Sciatic nerve (tissue), 2 donors: ENCODE results near the gene TMOD1. TPM values are rescaled to one million over a fixed set of nuclear protein-coding genes. Genes with fewer than 3 reads are reported as not detected.

Experiments
- ATAC-seq: fragments of 200-7000 bp; cut with Tn5 transposase; one replicate; pipeline ENCODE4 v1.9.1; 2020; ENCODE audit warnings: mild to moderate bottlenecking, moderate library complexity
- DNase-seq: peaks from one replicate; pipeline ENCODE4 v3.0.0-alpha.2; 2020; ENCODE audit warnings: low spot score
- intact Hi-C: fragments of 100-400 bp; cut with DNase I; formaldehyde crosslinking; loops from one replicate; pipeline ENCODE4 v1.14.2; 2022
- total RNA-seq: library from RNA; stranded (reverse); fragmentation: NEBNext Ultra II Directional; extraction: Animal tissue kit (Norgen Biotek cat#: 25700); gene quantifications from one replicate; pipeline ENCODE4 v1.2.1, GENCODE V29; 2021
- donor health status: DM: no; HTN: no; CAD: no.
- donor health status: DM: no; HTN: no; CAD: no.

Gene TMOD1
- total RNA-seq, 1 donor from 2014 or later = 25.3 TPM

DNA sequence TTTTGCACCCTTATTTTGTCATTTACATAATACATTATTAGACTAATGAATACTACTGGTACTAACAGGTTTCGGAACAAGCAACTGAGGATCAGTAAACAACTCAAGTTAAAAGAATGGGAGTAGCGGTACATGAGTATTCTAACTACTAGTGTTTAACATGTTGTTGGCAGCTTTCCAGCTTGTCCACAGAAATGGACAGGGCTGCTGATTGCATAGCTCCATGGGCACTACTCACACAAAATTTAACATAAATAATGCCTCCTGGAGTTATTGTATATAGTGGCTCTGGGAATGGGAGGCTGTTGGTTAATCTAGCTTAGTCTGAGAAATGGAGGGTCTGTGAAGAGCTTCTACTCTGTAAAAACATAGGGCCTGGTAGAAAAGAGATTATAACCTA is 138.9 kb downstream of the TMOD1 start:
- DNase-seq = no peak
- intact Hi-C loops = no loop called here
- ATAC-seq = no peak

DNA sequence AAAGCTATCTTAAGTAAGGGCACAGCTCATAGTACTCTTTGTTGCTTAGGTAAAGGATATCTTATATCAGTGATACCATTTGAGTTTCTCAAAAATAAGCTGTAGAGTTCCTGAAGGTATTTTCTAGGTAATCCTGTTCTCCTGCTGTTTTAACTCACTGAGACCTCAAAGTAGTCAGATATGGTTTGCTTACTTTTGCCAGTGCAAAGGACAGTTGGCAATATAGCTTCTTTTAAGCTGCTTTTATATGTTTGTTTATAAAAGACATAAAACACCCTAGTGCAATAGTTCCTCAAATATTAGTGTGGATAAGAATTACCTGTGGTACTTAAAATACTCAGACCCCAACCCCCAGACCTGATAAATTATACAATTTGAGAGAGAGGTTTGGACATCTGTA is 144.3 kb downstream of the TMOD1 start:
- no peak for DNase-seq
- no peak for ATAC-seq
- intact Hi-C loops = no loop called here

GRCh38 chr9:97647996-97648395 is 146.5 kb downstream of the TMOD1 start:
- ATAC-seq (no peak), DNase-seq (no peak)
- intact Hi-C loops = no loop called here

Other genes starting within 250 kb of the TMOD1 start
- 8.2 TPM for gene CCDC180, start 194.0 kb upstream of the TMOD1 start, total RNA-seq
- gene TDRD7, start 89.6 kb upstream of the TMOD1 start, total RNA-seq = 19.5 TPM
- 29.4 TPM for gene TSTD2, start 131.7 kb downstream of the TMOD1 start, total RNA-seq
- gene NCBP1, start 132.2 kb downstream of the TMOD1 start, total RNA-seq = 24.7 TPM
- 21.0 TPM for gene XPA, start 195.7 kb downstream of the TMOD1 start, total RNA-seq